Prostate gland (tissue), 2 donors: ENCODE measurements around the gene CCDC78. TPM values are rescaled to one million over a fixed set of nuclear protein-coding genes. Genes with fewer than 3 reads are reported as not detected.

Source experiments
- DNase-seq: peaks from one replicate; pipeline ENCODE4 v3.0.0-alpha.2; 2019; ENCODE audit warnings: low spot score
- H3K27ac ChIP-seq, 2 donors: fragments of 200-600 bp; sonication (generic); 2 replicates each; pipeline ENCODE4 v1.5.1; 2017 to 2019
- H3K27me3 ChIP-seq: fragments of 200-600 bp; sonication (generic); replicated peaks from 2 replicates; pipeline ENCODE4 v1.5.1; 2019; ENCODE audit not compliant: insufficient read depth
- H3K36me3 ChIP-seq, 2 donors: fragments of 200-600 bp; sonication (generic); 1 replicate in 1 of 2; 2 replicates in 1 of 2; pipeline versions ENCODE4 v1.5.1 to v1.8.1; 2017 to 2019
- H3K4me1 ChIP-seq: fragments of 200-600 bp; sonication (generic); replicated peaks from 2 replicates; pipeline ENCODE4 v1.5.1; 2019
- H3K4me3 ChIP-seq, 2 donors: fragments of 200-600 bp; sonication (generic); 2 replicates each; pipeline ENCODE4 v1.5.1; 2017 to 2019
- H3K9me3 ChIP-seq: fragments of 200-600 bp; sonication (generic); 2 replicates; pipeline ENCODE4 v1.5.1; 2017
- POLR2A ChIP-seq: fragments of 450-650 bp; IDR thresholded peaks from one replicate; pipeline ENCODE4 v1.6.1; 2016; ENCODE audit warnings: antibody characterized with exemption, mild to moderate bottlenecking
- POLR2AphosphoS5 ChIP-seq: sonication (generic); formaldehyde crosslinking; IDR thresholded peaks from one replicate; pipeline ENCODE4 v1.6.1; 2017; ENCODE audit warnings: antibody characterized with exemption
- WGBS: methylation state at CpG from one replicate; pipeline ENCODE4 v1.1.5; 2018; 5-methylcytosine and 5-hydroxymethylcytosine counted together
- intact Hi-C: fragments of 100-400 bp; cut with DNase I; formaldehyde crosslinking; loops from one replicate; pipeline ENCODE4 v1.14.2; 2022
- total RNA-seq, 2 donors: library from RNA; depleted of rRNA; stranded (reverse); fragments of >200 nt; gene quantifications; one replicate each; pipeline ENCODE4 v1.1.0, GENCODE V29; 2016
- TF ChIP-seq, protein P1 (sequence below), 4 experiments: fragments of 200-600 bp in 2 of 4; fragments of 450-650 bp in 2 of 4; sonication (generic) in 2 of 4; IDR thresholded peaks; 1 replicate in 3 of 4; 2 replicates in 1 of 4; pipeline ENCODE4 v1.5.1; 2016 to 2019; ENCODE audit warnings: antibody characterized with exemption in 4 of 4, mild to moderate bottlenecking in 2 of 4, moderate library complexity in 2 of 4

The CCDC78 gene
- total RNA-seq, 2 donors from 2014 or later: 2.3 to 3.0 TPM

DNA sequence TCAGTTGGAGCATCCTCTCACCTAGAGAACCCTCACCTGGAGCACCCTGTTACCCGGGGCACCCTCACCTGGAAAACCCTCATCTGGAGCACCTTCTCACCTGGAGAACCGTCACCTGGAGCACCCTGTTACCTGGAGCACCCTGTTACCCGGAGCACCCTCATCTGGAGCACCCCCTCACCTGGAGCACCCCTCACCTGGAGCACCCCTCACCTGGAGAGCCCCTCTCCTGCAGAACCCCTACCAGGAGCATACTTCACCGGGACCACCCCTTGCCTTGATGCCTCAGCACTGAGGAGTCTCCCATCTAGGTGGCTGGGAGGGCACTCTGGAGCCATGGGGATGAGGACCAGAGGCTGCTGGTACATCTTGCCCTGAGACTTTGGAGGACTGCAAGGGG lies 17.3 kb downstream of the CCDC78 start:
- WGBS: 85% methylated on average over 4 of the region's 4 CpGs
- intact Hi-C loops: no loop called here
- peaks cover 22% of the 10 kb centered on the region for H3K27me3 ChIP-seq
- no peak overlapping the region for H3K27ac ChIP-seq
- H3K9me3 ChIP-seq: no peaks in the 10 kb centered on the region
- no peaks in the 10 kb centered on the region for H3K36me3 ChIP-seq
- DNase-seq: no peak
- TF ChIP-seq, protein P1, sequence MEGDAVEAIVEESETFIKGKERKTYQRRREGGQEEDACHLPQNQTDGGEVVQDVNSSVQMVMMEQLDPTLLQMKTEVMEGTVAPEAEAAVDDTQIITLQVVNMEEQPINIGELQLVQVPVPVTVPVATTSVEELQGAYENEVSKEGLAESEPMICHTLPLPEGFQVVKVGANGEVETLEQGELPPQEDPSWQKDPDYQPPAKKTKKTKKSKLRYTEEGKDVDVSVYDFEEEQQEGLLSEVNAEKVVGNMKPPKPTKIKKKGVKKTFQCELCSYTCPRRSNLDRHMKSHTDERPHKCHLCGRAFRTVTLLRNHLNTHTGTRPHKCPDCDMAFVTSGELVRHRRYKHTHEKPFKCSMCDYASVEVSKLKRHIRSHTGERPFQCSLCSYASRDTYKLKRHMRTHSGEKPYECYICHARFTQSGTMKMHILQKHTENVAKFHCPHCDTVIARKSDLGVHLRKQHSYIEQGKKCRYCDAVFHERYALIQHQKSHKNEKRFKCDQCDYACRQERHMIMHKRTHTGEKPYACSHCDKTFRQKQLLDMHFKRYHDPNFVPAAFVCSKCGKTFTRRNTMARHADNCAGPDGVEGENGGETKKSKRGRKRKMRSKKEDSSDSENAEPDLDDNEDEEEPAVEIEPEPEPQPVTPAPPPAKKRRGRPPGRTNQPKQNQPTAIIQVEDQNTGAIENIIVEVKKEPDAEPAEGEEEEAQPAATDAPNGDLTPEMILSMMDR (IDR thresholded peaks at IDR 0.05): no peak
- TF ChIP-seq POLR2A: no peak
- no peak for TF ChIP-seq POLR2AphosphoS5
- H3K4me1 ChIP-seq: no peaks in the 10 kb centered on the region
- H3K4me3 ChIP-seq: no peak overlapping the region

DNA sequence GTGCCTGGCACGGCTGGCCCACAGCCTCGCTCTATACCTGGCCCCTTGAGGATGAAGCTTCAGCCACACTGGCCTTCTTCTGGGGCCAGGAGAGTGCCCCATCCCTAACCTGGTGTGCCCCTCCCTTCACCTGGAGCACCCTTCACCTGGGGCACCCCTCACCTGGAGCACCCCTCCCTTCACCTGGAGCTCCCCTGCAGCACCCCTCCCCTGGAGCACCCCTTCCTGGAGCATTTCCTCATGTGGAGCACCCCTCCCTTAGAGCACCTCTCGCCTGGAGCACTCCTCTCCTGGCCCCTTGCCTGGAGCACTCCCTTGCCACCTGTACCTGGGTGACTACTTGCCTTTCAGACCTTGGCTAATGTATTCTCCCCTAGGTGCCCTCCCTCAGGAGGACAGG lies 18.2 kb downstream of the CCDC78 start:
- Histone ChIP-seq H3K36me3 (no peaks in the 10 kb centered on the region), H3K9me3 (no peaks in the 10 kb centered on the region), H3K4me1 (no peaks in the 10 kb centered on the region), H3K27me3 (peaks cover 22% of the 10 kb centered on the region), H3K27ac (no peak overlapping the region), H3K4me3 (no peak overlapping the region)
- intact Hi-C loops: no loop called here
- WGBS: 58% methylated on average over 3 of the region's 3 CpGs
- DNase-seq: no peak
- TF ChIP-seq, protein P1 (IDR thresholded peaks at IDR 0.05): no peak
- TF ChIP-seq POLR2AphosphoS5 (no peak), POLR2A (no peak)

DNA sequence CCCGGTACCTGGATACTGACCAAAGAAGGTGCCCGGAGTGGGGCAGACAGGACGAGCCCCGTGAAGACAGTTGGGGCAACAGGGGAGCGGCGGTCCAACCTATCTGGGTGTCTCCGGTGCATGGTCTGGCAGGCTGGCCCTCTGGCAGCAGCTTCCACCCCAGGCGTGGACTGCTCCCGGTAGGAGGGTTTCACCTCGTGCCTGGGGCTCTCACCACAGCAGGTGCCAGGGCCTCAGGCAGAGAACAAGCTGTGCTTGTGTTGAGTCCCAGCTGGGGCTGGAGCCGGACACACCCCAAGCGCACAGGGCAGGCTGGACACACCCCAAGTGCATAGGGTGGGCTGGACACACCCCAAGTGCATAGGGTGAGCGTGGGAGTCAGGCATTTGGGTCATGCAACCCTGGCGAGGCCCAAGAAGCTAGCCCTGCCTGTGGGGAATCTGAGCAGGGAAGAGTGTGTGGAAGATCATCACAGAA lies 19.1 kb downstream of the CCDC78 start:
- intact Hi-C loops: no loop called here
- TF ChIP-seq POLR2A: no peak
- TF ChIP-seq, protein P1 (IDR thresholded peaks at IDR 0.05): no peak
- TF ChIP-seq POLR2AphosphoS5: no peak
- WGBS: 26% methylated on average over 14 of the region's 14 CpGs
- no peak for DNase-seq
- Histone ChIP-seq H3K27me3 (peaks cover 22% of the 10 kb centered on the region), H3K4me1 (no peaks in the 10 kb centered on the region), H3K9me3 (no peaks in the 10 kb centered on the region), H3K36me3 (no peaks in the 10 kb centered on the region), H3K27ac (no peak overlapping the region), H3K4me3 (no peak overlapping the region)

DNA sequence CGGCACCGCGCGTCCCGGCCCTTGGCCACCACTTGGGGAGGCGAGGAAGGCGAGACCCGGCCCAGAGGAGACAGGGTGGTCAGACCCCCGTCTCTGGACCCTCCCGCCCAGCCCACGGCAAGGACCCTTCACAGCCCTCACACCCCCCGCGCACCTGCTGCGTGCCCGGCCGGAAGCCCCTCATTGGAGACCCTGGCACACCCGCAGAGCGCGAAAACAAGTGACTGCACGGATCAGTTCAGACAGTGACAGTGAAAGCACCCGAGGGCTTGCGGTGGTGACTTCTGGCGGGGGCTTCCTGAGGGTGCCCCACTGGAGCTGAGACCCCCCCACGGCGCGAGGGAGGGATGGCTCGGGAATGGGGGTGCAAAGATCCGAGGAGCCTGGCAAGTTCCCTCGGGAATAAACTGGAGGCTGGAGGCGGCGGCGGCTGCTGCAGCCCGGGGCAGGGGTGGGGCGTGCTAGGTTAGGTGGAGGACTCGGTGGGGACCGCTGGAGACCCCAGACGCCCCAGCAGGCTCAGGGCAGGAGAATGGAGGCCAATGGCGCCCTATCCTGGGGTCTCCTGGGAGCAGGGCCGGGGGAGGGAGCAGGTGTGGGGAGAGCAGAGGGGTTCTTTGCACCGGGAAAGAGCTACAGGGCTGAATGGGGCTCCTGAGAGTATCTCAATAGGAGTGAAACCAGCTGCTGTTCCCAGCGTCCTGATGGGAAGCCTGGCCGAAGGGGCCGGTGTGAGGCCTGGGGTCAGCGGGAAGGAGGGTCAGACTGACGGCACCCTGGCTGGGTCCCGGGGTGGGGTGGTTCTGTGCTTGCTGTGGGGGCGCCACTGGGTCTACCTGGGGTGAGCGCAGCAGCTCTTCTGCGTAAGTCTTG lies 19.8 kb downstream of the CCDC78 start:
- Histone ChIP-seq H3K4me3 (no peak overlapping the region), H3K9me3 (no peaks in the 10 kb centered on the region), H3K27ac (no peak overlapping the region), H3K4me1 (no peaks in the 10 kb centered on the region), H3K27me3 (peaks cover 27% of the 10 kb centered on the region), H3K36me3 (no peaks in the 10 kb centered on the region)
- intact Hi-C loops: no loop called here
- 3% methylated on average over 47 of the region's 49 CpGs for WGBS
- TF ChIP-seq, protein P1 (IDR thresholded peaks at IDR 0.05): no peak
- TF ChIP-seq POLR2AphosphoS5 (no peak), POLR2A (no peak)
- DNase-seq: no peak
